NCI-H510A treated with DMSO at 0.1 percent for 48 hours (cell line): ENCODE results near the gene CASK.

Experiments
- DNase-seq: peaks from one replicate; lab custom pipeline; 2025; lab: John Stamatoyannopoulos, UW

Gene CASK, protein sequence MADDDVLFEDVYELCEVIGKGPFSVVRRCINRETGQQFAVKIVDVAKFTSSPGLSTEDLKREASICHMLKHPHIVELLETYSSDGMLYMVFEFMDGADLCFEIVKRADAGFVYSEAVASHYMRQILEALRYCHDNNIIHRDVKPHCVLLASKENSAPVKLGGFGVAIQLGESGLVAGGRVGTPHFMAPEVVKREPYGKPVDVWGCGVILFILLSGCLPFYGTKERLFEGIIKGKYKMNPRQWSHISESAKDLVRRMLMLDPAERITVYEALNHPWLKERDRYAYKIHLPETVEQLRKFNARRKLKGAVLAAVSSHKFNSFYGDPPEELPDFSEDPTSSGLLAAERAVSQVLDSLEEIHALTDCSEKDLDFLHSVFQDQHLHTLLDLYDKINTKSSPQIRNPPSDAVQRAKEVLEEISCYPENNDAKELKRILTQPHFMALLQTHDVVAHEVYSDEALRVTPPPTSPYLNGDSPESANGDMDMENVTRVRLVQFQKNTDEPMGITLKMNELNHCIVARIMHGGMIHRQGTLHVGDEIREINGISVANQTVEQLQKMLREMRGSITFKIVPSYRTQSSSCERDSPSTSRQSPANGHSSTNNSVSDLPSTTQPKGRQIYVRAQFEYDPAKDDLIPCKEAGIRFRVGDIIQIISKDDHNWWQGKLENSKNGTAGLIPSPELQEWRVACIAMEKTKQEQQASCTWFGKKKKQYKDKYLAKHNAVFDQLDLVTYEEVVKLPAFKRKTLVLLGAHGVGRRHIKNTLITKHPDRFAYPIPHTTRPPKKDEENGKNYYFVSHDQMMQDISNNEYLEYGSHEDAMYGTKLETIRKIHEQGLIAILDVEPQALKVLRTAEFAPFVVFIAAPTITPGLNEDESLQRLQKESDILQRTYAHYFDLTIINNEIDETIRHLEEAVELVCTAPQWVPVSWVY

DNA sequence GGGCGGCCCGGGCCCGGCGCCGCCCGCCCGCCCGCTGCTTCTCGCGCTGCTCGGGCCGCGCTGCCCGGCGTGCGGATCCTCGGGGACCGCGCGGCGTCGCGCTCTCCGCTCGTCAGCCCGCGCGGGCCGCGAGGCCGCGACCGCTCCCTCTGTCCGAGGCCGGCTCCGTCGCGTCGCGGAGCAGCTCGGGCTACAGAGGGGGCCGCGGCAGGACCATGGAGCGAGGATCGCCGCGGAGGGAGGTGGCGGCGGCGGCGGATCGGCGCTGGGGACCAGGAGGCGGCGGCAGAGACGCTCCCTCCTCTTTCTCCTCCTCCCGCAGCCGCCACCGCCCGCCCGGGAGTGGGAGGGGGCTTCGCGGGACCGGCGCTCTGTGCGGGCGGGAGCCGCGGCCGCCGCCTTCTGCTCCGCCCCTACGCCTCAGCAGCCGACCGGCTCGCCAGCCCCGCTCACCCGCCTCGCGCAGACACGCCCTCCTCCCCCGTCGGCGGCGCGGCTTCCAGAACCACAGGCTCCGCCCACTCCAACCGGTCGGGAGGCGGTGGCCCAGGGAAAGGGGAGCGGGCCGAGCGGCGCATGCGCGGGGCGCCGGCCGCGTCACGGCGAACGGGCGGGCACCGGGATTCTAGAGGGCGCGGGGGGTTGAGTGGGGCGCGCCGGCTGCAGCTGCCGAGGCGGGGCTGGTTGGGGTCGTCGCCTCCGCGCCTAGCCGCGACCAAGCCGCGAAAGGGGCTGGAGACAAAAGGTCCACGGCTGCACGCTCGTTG lies at the start of gene CASK:
Gene CASK (minus strand): TSS at position 344 of the 767 bp plus-strand sequence. CDS start 566 bp downstream, outside the sequence.
- DNase-seq: peak; percentile 67

DNA sequence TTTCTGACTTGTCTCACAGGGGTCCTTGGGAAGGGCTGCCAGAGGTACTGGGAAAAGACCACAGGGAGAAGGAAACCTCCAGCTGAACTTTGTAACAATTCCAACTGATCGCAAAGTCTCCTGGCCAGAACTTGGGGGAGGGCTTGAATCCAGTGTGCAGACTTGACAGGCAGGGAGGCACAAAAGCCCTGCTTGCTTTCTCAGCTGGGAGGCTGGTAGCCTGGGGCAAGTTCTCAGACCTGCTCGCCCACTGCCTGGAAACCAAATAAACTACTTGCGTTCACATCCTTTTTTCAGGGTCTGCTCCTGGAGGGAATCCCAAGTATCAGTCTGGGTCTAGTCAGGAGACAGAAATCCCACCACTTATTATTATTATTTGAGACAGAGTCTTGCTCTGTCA lies 48.0 kb upstream of the CASK start:
- no peak for DNase-seq

DNA sequence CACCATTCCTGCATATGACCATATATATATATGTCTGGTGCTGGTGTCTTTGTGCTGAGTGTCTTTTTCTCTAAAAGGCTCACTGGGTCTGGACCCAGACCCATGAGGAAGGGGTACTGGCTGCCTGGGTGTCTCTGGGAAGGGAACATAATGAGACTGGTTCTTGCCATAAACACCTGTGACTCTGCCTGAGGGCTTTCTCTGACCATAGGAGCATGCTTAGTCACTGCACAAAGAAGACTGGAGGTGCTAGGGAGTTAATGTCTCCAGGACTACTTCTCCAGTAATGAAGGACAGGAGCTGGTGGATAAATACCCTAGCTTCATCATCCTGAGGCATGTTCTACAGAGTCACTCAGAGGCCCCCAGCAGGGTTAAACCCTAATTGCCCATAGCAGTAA lies 47.1 kb upstream of the CASK start:
- DNase-seq: no peak

DNA sequence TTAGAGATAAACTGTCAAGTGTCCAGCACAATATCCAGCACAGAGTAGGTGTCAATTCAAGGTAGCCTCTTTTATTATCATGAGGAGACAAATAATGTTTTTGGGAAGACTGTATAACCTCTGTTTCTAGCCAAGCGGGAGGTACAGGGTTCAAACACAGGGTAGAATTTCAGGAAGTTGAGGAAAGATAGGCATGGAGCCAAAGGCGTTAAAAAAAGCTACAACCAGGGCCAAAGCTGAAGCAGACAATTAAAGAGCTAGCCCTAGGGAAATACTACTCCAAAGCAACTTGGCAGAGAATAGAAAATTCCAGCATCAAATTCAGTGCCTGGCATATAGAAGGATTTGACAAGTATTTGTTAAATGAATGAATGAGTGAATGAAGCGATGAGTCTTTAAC lies 40.0 kb upstream of the CASK start:
- DNase-seq: no peak

DNA sequence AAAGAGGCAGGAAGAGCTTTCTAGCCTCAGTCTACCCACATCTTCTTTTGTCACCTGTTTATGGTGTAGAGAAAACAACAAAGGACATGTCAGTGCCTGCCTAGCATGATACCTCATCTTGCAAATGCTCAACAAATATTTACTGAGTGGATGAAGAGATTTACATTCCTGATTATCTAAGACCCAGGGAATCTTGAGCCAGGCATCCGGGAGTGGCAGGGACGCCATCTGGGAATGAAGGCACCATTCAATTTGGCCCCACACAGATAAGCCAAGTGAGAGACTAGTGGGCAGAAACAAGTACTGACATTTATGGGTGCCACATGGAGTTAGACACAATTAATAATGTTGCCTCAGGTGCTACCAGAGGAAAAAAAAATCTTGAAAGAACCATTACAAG lies 36.8 kb upstream of the CASK start:
- DNase-seq: no peak

DNA sequence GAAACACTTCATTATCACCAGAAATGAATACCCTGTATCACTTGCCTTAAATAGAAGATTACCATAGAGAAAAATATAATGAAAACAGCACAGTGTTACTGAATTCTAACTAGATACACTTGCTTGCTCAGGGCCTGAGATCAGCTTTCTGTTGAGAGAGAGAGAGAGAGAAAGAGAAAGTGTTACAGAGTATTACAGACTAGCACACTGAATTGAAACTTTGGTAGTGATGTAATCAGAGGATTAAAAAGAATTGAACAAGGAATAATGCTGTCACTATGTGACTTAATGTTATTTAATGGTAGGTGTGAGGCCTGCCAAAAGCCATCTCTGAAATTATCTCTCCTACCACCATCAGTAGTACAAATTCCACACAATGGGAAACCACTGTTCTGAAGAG lies 35.5 kb upstream of the CASK start:
- DNase-seq: no peak

DNA sequence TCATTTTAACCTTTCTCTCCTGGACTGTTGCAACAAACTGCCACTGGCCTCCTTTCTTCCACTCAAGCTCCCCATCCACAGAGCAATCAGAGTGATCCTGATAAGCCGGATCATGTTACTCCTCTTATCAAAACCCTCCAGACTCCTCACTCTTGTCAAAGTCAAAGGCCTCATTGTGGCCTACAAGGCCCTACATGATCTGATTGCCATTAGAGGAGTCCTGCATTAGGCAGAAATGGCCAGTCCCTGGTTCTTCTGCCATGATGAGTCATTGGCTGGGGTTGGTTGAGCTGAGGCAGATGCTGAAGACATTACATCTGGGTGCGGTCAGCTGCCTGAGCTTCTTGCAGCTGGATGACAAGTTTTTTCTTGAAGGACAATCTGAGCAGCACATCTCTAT lies 32.7 kb upstream of the CASK start:
- no peak for DNase-seq

DNA sequence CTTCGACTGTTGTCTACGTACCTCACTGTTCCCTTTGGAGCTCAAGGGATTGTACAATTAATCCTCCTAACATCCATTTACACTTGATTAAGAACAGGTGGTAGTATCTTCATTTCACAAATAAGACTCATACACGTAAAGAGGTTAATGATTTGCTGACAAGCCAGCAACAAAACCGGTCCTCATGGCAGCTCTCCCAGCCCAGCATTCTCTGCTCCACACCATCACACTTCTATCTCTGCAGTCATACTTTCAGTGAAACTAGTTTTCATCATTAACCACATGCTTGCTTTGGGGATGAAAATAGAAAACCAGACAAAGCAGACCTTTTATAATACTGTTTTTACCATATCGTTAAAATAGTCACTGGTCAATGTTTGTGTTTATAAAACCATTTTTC lies 28.7 kb upstream of the CASK start:
- DNase-seq: no peak

DNA sequence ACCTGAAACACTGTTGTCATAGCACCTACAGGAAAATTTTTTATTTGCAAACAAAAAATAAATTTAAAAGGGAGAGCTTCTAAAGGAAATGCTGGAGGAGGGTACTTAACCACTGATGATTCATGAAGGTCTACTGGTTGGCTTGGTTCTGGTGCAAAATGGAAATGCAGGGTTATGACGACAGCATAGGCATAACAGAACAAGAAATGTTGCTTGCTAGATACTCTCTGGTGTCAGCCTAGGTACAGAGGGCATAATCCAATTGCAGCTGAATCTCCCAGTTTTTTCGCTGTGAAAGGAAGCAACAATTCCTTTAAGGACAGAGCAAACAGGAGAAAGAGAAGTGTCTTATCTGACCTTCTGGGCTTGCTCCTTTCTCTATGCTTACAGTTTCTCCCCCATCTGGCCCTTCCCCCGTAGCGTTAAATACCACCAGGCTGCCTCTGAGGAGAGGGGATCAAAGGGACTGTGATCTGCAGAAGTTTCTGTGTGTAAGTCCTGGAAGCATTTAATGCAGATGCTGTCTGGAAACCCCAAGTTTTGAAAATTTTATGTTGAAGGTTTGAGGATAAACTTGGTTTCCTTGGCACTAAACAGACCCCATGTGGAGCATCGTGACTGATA lies 23.7 kb upstream of the CASK start:
- DNase-seq: no peak

DNA sequence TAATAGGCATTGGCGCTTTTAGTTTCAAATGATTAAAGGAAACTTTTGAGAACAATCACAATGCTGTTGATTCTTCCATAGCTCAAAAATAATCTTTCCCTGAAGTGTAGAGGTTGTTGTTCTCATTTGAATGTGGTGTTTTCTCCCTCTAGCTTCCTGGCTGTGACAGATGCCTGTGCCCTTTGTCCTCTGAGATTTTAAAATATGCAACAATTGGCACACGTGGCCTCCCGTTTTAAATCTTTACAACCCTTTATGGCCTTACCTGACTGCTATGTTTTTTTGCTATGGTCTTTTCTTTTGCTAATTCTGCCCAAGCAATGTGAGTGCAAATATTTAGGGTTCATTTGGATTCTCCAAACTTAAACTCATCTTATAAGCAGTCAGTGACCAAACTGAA lies 22.9 kb upstream of the CASK start:
- DNase-seq: no peak

DNA sequence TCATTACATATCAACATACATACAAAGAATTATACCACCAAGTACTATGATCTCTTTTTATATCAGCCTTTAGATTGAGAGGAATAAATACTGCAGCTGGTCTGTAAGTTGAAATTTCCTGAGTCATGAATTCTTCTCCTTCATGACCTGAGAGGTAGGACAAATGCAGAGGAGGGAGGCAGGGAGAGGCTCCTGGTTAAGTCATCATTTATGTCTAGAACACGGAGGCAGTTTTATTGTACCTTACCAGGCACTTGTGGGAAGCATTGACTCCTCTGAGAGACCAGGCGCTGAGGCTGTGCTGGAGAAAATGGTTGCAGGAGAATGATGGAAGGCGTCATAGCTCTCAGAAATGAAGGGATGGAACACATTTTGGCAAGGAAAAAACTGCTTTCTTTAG lies 12.5 kb upstream of the CASK start:
- no peak for DNase-seq

DNA sequence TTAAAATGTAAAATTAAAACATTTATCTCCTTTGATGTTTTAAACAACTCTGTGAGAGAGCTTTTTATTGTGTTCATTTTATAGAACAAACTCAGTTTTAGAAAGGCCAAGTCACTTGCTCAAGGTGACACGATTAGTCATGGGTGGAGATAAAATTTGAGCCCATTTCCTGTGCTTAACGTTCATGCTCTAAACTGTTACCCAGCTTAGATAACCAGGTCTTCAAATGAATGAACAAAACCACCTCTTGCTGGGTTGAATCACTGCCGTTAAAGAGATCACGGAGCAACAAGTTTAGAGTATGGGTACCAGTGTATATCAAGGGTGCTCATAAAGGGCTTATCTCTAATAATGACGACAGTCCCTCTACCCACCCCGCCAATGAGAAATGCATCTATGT lies 10.2 kb upstream of the CASK start:
- DNase-seq: no peak

DNA sequence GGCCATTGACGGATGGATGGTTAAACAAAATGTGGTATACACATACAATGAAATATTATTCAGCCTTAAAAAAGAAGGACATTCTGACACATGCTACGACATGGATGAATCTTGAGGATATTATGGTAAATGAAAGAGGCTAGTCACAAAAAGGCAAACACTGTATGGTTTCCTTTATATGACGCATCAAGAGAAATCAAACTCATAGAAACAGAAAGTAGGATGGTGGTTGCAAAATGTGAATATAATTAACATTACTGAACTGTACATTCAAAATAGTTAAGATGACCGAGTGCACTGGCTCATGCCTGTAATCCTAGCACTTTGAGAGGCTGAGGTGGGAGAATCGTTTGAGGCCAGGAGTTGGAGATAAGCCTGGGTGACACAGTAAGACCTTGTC lies 9.5 kb upstream of the CASK start:
- no peak for DNase-seq

DNA sequence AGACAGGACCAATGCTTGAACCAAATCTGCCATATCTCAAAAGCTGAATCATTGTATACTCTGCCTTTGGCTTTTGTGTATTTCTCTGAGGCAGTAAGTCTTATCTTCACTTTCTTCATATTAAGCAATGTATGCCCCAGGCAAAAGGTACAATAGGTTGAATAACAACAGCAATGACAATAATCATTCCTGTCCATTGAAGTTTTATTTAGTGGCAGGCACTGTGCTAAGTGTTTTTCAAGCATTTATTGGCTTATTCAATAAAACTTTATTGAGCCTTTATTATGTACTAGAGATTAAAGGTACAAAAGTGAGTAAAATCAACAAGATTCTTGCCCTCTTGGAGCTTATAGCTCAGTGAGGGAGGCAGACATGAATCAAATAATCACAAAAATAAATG lies 8.2 kb upstream of the CASK start:
- DNase-seq: no peak

DNA sequence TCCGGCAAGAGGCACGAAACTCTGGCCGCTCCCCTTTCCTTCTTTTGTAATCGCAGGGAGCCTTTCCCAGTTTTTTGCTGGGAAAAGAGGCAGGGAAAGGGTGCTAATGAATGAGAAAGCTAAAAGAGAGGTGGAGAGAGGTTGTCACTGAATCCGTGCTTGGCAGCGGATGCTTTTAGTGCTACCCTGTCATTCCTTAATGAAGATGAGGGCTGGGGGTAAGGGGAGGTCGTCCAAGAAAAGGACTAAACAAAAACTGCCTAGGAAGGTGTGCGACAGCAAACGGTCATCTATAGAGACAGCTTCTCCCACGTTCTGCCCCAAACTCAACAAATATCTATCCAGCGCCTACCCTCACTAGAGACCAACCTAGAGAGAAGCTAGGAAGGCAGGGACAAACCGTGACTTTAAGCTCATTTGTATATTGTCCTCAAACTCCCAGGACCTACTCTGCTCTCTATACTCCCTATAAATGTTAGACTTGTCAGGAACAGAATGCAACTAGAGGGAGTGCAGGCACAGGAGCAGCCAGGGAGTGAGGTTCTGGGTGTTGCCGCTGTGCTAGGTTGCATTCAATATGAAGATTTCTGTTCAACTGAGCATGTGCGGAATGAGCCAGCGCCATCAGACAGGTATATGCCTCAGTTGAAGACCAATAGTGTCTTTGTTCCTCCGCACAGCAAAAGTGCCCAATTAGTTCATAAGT lies 777 bp upstream of the CASK start:
- DNase-seq: peak; percentile 64

DNA sequence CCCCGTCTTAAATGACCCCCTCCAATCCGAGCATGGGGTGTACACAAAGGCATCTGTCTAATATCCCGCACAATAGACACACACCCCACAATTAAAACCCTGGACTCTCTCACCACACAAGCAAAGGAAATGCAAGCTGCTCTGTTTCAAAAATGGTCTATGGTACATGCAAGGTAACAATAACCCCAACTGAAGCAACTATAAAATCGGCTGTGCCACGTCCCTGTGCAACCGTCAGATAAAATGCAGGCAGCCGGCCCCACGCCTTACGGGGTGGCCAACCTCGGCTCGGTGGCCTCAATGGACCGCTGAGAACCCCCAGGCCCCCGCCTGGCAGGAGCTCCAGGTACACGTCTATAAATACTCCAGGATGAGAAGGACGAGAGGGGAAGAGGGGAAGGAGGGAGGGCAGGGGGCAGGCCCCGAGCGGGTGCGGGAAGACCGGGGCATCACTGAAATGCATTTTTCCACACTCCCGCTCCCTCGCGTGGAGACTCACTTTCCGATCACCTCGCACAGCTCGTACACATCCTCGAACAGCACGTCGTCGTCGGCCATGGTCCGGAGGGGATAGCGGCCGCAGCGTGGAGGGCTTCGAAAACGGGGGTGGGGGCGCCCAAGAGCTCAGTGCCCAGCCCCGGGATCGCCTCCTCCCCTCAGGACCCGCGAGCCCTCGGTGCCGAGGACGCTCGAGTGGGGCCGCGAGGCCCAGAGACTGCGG lies 763 bp downstream of the CASK start:
- DNase-seq: peak; percentile 28

DNA sequence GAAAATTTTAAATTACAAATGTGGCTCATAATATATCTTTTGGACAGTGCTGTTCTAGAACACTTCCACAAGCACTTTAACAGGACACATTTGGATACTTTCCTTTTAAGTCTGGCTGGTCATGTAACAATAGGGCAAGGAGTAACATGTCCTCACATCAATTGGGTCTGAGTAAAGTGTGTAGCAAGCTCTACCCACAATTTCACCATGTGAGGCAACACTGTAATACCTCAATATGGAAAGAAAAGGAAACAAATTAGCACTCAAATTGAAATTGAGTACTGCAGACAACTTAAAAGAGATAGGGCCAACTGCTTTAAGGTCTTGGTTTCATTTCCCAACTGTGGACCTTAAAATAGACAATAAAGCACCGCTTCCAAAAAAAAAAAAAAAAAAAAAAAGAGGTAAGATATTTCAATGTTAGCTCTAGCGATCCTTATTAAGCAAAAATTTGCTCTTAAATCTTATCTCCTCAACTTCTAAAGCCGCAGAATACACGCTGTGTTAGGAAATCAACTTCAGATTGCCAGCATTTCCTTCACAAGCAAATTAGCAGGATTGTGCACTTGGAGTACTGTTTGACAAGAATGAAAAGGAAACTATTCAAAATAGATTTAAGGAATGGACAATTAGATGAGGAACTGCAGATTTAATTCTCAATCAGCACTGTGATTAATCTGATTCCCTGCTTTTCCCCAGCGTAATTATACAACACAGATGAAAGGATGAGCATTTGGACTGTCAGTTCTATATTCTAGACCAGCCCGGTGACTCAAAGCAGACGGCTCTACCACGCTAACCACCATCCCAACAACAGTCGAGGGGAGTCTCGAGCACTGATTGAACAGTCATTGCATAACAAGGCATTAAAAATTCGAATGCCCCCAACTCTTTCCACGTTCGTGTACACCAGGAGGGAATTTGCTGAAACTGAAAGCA lies 1.6 kb downstream of the CASK start:
- peak; percentile 4 for DNase-seq

DNA sequence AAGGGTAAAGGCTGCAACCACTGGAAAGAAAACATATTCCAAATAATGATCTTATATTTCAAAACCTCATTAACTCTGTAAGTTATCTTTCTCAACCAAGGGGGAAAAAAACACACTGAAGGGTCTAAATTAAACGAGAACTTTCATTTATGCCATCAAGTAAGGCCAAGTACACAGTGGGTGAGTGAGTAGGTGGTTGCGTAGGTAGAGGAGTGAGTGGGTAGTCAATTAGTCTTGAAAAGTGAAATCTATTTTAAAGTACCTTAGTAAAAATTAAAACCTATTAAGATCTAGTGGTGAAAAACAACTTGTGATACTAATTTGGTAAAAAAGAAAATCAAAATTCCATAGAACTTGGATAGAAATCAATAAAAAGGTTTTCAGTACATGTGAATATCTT lies 3.5 kb downstream of the CASK start:
- no peak for DNase-seq

DNA sequence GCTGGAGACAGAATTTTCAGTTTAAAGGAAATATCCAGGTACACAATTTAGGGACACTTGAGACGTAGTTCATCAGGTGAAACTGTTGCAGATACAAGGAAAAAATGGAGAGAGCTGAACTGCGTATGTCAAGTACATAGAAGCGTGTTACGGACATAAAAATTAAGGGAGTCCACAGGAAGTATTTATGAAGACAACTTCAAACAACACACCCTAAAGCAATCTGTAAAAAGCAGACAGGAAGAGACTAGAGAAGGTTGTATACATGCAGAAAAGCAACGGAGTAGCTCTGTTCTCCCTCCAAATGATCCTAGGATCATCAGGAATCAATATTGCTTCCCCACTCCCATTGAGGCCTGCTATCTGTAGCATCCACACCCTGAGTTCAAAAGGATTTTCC lies 5.8 kb downstream of the CASK start:
- no peak for DNase-seq

DNA sequence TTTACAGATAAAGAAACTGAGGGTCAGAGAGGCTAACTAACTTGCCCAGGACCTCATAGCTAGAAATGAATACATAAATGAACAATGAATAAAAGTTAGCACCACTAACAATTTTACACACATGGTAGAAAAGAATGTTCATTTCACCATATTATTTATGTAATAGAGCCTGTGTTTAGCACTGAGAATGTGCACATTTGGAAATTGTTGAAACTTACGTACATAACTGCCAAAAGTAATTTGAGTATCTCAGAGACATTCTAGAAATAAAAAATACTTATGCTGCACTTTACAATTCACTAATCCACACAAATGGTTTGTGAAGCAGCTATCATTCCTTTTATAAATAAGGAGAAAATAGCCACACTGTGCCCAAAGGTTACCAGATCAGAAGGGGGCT lies 9.9 kb downstream of the CASK start:
- DNase-seq: no peak
